HG02678 (cell line): ENCODE measurements around the gene ZFP36.

Experiments
- ATAC-seq: cut with Tn5 transposase; IDR thresholded peaks from one replicate; pipeline ENCODE4 v1.9.1; 2021; ENCODE audit warnings: mild to moderate bottlenecking, moderate library complexity; ENCODE audit not compliant: unreplicated experiment

ZFP36 gene

DNA sequence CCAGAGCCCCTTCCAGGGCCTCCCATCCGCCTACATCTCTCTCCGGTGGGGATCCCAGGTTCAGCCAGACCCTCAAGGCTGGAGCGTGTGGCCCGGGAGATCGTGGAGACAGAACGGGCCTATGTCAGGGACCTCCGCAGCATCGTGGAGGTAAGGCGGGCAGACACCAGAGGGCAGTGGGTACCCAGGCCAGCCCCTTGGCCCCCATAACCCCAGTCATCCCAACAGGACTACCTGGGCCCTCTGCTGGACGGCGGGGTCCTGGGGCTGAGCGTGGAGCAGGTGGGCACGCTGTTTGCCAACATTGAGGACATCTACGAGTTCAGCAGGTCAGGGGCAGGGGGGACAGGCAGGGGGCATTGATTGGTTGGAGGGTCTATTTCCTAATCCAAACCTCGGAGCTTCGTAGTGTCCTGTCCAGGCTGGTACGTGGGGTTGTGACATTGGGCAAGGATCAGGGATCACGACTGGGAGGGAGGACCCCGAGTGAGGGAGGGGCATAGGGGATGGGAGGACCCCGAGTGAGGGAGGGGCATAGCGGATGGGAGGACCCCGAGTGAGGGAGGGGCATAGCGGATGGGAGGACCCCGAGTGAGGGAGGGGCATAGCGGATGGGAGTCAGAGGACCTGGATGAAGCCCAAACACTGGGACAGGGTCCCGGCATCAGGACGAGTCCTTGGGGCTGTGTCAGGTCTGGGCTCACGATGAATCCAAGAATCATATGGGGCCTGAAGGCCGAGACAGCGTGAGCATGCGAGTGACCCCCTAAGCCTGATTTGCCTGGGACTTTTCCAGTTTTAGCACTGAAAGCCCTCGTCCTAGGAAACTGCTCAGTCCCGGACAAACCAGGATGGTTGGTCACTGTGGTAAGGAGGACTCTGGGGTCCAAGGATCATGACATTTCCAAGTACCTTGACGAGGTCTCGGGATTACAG lies 8.7 kb downstream of the ZFP36 start:
- no peak for ATAC-seq

DNA sequence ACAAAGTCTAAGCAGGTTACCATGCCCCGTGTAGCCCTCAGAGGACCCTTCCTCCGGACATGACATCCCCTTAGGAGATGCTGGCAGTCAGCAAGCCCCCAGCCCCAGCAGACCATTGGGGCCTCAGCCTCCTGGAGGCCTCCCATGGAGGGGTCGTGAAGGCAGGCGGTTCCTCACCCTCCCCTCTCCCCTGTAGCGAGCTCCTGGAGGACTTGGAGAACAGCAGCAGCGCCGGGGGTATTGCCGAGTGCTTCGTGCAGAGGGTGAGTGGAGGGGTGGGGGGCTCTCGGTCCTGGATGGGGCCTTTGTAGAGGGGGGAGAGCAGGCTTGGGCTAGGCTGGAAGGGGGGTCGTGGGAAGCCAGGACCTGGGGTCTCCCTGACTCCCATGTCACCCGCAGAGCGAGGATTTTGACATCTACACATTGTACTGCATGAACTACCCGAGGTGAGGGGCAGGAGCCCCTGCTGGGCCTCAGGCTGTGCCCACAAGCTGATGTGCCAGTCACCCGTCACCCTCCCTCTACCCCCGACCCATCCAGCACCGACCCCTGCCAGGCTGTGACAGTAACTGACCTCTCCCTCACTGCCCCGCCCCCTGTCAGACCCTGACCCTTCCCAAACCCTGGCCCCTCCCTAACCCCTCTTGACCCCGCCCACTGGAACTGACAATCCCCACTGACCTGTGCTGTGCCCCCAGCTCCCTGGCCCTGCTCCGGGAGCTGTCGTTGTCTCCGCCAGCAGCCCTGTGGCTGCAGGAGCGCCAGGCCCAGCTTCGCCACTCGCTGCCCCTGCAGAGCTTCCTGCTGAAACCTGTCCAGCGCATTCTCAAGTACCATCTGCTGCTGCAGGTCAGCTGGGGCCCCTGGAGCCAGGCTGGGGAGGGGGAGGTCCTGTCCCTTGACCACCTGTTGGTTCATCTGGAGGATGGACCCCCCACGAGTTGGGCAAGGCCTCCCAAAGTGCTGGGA lies 9.8 kb downstream of the ZFP36 start:
- no peak for ATAC-seq

DNA sequence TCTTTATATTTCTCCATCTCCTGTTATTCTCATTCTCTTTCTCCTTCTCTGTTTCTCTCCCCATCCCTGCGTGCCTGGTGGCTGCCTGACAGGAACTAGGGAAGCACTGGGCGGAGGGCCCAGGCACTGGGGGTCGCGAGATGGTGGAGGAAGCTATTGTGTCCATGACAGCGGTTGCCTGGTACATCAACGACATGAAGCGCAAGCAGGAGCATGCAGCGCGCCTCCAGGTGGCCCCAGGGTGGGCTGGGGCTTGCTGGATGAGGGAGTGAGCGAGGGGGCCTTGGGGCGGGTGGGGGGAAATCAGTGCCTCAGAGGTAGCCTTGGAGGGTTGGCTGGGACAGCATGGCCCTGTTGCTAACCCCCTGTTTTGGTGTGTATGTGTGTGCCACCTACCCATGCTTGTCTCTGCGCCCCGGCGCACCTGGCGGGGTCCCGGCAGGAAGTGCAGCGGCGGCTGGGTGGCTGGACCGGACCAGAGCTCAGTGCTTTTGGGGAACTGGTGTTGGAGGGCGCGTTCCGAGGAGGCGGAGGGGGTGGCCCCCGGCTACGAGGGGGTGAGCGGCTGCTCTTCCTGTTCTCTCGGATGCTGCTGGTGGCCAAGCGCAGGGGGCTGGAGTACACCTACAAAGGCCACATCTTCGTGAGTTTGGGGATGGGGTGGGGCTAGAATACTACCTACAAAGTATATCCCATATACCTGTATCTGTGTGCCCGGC lies 11.0 kb downstream of the ZFP36 start:
- ATAC-seq = no peak

DNA sequence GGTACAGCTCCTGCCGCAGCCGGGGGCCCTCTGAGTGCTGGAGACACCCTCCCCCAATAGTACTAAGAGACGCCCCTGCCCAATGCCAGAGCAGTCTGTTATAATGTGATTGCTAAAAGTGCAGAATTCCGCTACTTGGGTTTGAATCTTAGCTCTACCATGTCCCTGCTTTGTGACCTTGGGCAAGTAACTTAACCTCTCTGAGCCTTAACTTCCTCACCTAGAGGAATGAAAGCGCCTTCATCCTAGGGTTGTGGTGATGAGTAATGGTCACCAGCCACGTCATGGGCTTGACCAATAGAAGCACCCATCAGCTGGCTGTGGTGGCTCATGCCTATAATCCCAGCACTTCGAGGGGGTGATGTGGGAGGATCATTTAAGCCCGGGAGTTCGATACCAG lies 12.4 kb downstream of the ZFP36 start:
- ATAC-seq = no peak

DNA sequence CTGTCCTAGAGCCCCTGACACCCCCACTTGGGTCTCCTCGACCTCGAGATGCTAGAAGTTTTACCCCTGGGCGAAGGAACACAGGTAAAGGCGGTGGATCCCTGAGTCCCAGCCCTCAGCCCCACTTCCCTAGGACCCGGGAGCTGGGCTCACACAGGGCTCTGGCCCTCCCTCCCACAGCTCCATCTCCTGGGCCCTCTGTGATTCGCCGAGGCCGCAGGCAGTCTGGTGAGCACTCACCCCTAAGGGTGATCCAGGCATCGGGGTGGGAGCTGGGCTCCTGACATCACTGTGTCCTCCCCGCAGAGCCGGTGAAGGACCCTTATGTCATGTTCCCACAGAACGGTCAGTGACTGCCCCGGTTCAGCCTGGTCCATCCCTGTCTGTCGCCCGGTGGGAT lies 14.1 kb downstream of the ZFP36 start:
- no peak for ATAC-seq

DNA sequence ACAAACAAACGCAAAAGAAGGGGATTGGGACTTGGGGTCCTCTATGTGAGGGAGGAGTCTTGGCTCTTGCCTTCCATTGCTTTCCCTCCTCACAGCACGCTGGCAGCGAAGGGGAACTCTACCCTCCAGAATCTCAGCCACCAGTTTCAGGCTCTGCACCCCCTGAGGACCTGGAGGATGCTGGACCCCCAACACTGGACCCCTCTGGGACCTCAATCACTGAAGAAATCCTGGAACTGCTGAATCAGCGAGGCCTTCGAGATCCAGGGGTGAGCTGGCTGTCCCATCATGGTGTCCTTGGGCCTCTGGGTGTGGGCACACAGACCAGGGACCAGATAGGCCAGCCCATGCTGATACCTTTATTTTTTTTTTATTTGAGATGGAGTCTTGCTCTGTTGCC lies 15.4 kb downstream of the ZFP36 start:
- ATAC-seq = no peak

DNA sequence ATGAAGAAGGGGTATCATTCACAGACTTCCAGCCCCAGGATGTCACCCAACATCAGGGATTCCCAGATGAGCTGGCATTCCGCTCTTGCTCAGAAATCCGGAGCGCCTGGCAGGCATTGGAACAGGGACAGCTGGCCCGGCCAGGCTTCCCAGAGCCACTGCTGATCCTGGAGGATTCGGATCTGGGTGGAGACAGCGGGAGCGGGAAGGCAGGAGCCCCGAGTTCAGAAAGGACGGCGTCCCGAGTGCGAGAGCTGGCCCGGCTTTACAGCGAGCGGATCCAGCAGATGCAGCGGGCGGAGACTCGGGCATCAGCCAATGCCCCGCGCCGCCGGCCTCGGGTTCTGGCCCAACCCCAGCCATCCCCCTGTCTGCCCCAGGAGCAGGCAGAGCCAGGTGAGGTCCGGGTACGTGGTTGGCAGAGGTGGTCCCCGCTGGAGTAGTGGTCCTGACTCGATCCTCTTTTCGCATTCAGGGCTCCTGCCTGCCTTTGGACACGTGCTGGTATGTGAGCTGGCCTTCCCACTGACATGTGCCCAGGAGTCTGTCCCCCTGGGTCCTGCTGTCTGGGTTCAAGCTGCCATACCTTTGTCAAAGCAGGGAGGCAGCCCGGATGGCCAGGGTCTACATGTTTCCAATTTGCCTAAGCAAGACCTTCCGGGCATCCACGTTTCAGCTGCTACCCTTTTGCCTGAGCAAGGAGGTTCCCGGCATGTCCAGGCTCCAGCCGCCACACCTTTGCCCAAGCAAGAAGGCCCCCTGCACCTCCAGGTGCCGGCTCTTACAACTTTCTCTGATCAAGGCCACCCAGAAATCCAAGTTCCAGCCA lies 16.8 kb downstream of the ZFP36 start:
- no peak for ATAC-seq

DNA sequence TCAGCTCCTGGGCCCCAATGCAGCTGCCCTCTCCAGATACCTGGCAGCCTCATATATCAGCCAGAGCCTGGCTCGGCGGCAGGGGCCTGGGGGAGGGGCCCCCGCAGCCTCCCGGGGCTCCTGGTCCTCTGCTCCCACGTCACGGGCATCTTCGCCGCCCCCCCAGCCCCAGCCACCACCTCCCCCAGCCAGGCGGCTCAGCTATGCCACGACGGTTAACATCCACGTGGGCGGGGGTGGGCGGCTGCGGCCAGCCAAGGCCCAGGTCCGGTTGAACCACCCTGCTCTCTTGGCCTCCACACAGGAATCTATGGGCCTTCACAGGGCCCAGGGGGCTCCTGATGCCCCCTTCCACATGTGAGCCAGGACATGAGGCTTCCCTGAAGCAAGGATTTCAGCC lies 18.3 kb downstream of the ZFP36 start:
- ATAC-seq = no peak

DNA sequence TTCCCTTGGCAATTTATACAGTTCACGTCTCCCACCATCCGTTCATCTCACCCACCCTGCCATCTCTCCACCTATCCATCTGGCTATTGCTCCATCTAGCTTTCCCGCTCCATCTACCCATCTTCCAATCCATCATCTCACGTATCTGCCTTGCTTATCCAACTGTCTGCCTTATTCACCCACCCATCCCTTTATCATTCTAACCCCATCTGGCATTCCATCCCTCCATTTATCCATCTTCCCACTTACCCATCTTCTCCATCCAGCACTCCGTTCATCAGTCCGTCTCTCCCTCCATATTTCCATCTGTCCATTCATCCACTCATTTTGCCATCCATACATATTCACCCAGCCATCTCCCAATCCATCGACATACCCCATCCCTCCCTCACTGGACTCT lies 19.1 kb downstream of the ZFP36 start:
- ATAC-seq = no peak

DNA sequence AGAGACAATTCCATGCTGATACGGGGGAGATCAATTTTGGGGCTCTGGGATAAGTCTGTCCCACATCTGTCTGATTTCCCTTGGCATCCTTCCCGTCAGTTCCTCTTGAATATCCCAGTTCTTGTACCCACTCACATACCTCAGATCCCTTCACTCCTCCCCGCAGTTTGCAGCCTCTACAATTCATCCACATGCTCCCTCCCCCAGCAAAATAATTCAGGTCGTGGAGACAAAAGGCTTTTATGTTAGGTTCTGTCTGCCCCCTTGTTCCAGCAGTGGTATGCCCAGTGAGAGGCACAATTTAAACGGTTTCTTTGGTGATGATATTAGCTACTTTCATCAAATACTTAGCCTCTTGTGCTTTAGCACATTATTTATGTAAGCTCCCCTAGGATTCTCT lies 19.5 kb downstream of the ZFP36 start:
- no peak for ATAC-seq

DNA sequence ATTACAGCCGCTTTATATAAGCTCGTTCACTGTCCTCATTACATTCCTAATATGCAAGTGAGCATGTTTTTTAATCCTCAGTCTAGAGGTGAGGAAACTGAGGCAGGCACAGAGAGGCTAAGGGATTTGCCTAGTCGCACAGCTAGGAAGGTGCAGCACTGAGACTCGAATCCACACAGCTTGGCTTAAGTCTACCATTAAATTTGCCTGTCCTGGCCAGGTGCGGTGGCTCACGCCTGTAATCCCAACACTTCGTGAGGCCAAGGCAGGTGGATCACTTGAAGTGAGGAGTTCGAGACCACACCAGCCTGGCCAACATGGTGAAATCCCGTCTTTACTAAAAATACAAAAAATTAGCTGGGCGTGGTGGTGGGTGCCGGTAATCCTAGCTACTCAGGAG lies 21.1 kb downstream of the ZFP36 start:
- ATAC-seq = no peak

DNA sequence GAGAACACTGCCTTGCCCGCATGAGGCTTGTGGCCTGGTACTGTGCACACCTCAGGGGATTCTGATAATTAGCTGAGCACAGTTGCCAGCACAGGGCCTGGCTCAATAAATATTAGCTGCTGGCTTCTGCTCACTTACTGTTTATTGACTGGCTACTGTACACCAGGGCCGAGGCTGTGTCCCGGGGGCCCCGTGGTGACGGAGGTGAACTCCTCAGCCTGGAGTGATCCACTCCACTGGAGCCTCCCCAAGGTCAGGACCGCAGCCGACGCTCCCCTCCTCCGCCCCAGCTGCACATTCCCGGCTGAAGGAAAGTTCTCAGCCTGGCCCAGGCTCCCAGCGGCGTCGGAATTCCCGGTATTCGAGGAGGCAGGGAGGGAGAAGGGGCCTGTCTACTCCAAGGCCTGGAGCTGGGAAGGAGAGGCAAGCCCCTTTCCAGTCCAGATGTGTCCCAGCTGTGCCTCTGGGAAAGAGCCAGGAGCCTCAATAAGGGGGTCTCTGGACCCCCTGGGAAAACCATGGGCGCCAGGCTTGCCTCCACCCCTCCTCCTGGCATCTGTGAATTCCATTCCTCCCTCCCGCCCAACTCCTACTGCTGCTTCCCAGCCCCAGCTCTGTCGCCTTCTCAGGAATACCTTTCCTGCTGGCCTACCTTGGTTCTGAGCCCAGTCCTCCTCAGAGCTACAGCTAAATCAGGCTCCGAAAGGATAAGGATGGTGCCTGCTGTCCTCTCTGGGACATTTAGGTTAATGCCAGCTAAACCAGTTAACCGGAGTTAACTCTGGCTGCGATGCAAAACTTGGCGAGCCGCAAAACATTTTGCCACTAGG lies 21.9 kb downstream of the ZFP36 start:
- ATAC-seq = no peak

DNA sequence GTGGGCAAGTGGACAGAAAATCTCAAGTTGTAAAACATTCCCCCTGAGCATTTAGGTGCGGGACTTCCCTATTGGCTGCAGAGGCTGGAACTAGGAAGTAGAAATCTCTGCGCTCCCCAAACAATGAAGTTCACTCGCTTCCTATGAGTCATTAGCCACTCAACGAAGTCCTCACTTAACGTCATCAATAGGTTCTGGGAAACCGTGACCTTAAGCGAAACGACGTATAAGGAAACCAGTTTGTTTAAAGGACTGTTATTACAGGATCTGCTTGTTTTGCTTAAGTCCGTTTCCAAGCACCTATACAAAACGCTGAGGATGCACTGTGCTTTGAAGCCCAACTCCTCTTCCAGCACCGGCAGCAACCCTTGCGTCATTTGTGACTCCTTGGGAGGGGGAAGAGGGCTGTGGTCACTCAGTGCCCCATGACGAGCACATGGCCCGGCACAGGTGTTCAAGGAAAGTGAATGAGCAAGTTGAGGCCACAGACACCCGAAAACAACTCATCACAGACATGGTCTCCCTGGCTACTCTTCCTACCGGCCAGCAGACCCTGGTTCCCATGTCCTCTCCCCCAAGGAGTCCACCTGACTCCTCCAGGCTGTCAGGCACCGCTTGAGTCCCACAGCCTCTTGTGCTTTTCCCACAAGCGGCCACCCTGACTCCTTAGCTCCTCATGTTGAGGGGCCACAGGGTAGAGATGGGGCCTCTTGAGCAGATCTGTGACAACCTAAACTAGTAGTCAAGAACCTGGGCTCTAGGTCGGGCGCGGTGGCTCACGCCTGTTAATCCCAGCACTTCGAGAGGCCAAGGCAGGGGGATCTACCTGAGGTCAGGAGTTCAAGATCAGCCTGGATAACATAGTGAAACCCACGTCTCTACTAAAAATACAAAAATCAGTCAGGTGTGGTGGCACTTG lies 24.3 kb downstream of the ZFP36 start:
- ATAC-seq = no peak

DNA sequence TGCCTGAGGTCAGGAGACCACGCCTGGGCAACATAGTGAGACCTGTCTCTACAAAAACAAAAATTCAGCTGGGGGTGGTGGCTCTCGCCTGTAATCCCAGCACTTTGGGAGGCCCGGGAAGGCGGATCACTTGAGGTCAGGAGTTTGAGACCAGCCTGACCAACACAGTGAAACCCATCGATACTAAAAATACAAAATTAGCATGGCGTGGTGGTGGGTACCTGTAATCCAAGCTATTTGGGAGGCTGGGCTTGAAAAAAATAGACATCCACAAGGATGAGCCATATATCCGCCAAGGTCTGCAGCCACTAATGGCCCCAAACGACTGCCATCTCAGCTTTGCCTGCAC lies 26.0 kb downstream of the ZFP36 start:
- no peak for ATAC-seq

DNA sequence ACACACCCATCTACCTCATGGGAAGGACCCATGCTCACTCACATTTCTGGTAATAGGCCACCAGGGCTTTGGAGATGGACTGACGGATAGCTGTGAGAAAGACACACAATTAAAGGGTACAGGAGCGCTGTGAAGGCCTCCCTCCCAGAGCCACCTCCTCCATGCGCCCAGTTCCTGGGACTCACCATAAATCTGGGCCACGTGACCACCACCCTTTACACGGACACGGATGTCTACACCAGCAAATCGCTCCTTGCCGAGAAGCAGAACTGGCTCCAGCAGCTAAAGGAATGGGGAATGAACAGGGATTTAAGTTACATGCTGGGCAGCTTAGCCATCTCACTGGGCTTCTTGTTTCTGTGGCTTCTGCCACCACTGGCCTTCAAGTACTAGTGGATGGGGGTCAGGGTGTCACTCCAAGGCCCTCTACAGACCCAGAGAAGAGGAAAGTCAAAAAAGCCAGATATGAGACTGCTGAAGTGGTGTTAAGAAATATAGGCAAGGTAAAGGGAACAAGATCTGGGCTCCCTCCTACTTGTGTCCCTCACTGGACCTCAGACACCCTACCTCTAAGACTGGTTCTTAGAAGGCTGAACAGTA lies 26.9 kb downstream of the ZFP36 start:
- no peak for ATAC-seq

DNA sequence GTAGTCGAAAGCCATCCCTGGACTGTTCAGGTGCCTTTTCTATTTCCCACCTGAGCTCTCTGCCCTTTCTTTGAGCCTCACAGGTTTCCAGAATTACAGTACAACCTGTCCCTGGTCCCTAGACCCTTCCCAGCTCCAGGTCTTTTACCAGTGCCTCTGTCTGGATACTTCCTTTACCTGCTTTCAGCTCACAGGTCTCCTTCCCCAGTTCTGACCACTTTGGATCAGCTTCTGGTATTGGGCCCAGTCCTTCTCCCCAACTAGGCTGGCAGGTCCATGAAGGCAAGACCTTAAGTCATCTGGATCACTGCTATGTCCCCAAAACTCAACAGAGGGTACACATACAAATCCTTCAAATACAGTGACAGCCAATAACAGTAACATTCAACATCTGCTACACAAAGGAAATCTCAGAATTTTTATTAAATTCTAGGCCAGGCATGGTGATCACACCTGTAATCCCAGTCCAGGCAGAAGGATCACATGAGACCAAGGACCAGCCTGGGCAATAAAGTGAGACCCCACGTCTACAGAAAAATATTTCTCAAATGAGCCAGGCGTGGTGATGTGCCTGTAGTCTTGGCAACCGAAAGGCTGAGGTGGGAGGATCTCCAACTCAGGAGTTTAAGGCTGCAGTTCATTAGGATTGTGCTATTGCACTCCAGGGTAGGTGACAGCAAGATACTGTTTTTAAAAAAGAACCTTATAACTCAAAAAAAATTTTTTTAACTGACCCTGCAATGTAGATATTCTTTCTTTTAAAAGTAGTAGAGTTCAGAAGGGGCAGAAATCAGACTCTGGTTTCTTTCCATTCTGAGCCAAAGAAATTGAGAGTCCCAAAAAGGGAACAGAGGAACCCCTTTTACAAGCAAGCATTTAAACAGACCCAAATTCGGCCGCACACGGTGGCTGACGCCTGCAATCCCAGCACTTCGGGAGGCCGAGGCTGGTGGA lies 27.8 kb downstream of the ZFP36 start:
- no peak for ATAC-seq
